Measurements from ENCODE around the gene APOA4. TPM values are rescaled to one million over a fixed set of nuclear protein-coding genes. Genes with fewer than 3 reads are reported as not detected.
A peak's percentile ranks its signal among the peaks of the same experiment; 100 is the strongest.

APOA4 gene
- total RNA-seq, 1 donor from 2014 or later, result 102 TPM

DNA sequence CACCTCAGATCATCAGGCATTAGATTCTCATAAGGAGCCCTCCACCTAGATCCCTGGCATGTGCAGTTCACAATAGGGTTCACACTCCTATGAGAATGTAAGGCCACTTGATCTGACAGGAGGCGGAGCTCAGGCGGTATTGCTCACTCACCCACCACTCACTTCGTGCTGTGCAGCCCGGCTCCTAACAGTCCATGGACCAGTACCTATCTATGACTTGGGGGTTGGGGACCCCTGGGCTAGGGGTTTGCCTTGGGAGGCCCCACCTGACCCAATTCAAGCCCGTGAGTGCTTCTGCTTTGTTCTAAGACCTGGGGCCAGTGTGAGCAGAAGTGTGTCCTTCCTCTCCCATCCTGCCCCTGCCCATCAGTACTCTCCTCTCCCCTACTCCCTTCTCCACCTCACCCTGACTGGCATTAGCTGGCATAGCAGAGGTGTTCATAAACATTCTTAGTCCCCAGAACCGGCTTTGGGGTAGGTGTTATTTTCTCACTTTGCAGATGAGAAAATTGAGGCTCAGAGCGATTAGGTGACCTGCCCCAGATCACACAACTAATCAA, 8.8 kb upstream of the APOA4 start:
- no peak for ATAC-seq
- no peak for DNase-seq (ENCODE audit: low spot score)

DNA sequence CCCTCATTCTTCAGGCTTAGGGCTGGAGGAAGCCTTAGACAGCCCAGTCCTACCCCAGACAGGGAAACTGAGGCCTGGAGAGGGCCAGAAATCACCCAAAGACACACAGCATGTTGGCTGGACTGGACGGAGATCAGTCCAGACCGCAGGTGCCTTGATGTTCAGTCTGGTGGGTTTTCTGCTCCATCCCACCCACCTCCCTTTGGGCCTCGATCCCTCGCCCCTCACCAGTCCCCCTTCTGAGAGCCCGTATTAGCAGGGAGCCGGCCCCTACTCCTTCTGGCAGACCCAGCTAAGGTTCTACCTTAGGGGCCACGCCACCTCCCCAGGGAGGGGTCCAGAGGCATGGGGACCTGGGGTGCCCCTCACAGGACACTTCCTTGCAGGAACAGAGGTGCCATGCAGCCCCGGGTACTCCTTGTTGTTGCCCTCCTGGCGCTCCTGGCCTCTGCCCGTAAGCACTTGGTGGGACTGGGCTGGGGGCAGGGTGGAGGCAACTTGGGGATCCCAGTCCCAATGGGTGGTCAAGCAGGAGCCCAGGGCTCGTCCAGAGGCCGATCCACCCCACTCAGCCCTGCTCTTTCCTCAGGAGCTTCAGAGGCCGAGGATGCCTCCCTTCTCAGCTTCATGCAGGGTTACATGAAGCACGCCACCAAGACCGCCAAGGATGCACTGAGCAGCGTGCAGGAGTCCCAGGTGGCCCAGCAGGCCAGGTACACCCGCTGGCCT, 7.2 kb upstream of the APOA4 start:
- ATAC-seq (no peak), DNase-seq (ENCODE audit: low spot score) (peak; percentile 44)

DNA sequence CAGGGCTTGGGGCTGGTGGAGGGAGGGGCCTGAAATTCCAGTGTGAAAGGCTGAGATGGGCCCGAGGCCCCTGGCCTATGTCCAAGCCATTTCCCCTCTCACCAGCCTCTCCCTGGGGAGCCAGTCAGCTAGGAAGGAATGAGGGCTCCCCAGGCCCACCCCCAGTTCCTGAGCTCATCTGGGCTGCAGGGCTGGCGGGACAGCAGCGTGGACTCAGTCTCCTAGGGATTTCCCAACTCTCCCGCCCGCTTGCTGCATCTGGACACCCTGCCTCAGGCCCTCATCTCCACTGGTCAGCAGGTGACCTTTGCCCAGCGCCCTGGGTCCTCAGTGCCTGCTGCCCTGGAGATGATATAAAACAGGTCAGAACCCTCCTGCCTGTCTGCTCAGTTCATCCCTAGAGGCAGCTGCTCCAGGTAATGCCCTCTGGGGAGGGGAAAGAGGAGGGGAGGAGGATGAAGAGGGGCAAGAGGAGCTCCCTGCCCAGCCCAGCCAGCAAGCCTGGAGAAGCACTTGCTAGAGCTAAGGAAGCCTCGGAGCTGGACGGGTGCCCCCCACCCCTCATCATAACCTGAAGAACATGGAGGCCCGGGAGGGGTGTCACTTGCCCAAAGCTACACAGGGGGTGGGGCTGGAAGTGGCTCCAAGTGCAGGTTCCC, 6.5 kb upstream of the APOA4 start, which contains the start of gene APOC3:
TSS of gene APOC3 (plus strand) at position 383 of the 659 bp plus-strand sequence. CDS start 676 bp downstream, outside the sequence.
- DNase-seq (ENCODE audit: low spot score) (peak; percentile 97), ATAC-seq (peak; percentile 42)

DNA sequence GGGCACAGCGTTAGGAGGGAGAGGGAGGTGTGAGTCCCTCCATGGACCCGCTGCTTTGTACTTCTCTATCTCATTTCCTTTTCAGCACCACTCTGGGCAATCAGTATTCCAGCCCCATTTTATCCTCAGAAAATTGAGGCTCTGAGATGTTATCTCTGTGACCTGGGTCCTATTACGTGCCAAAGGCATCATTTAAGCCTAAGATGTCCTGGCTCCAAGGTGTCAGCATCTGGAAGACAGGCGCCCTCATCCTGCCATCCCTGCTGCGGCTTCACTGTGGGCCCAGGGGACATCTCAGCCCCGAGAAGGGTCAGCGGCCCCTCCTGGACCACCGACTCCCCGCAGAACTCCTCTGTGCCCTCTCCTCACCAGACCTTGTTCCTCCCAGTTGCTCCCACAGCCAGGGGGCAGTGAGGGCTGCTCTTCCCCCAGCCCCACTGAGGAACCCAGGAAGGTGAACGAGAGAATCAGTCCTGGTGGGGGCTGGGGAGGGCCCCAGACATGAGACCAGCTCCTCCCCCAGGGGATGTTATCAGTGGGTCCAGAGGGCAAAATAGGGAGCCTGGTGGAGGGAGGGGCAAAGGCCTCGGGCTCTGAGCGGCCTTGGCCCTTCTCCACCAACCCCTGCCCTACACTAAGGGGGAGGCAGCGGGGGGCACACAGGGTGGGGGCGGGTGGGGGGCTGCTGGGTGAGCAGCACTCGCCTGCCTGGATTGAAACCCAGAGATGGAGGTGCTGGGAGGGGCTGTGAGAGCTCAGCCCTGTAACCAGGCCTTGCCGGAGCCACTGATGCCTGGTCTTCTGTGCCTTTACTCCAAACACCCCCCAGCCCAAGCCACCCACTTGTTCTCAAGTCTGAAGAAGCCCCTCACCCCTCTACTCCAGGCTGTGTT, 5.8 kb upstream of the APOA4 start:
- peak; percentile 43 for ATAC-seq
- peak; percentile 93 for DNase-seq (ENCODE audit: low spot score)

DNA sequence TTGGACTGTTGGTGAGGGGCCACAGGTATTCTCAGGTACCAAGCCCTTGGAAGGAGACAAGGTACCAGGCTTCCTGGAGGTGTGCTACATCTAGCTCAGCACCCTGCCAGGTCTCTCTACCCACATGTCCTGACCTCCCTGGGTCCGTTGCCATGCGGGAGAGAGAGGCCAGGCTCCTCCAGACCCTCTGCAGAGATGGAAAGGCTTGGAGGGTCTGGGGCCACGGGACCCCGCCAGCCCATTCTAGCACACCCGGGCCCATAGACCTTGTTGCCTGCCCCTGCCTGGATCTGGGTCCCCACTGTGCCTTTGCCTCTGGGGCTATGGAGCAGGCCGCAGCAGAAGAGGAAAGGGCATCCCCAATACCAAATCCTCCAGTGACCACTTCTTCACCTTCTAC, 4.4 kb upstream of the APOA4 start:
- peak; percentile 48 for DNase-seq (ENCODE audit: low spot score)
- no peak for ATAC-seq

DNA sequence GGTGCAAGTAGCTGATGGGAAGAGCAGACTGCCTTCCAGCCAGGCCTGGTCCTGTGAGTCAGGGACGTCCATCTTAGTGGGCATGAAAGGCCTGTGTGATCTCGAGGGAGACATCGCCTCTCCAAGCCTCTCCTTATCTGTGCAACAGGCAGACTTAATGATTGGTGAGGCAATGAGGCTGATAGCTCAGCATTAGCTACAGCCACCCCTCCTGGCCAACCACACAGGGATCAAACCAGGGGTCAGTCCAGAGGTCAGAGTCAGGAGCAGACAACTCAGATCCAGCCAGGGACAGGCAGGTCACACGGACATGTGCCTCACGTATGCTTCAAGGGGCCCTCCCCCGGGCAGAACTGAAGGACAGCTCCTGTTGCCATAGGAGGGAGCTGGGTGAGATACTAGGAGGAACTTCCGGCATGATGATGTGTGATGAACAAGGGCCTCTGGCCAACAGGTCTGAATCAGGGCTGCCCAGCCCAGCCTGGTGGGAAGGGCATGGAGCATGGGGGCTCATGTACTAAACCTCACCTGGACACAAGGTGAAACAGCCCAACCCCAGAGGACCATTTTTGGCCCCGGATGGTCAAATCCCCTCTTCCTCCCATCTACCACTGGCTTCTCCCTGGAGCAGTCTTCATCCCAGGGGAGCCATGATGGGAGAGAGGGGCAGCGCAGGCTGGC, 3.8 kb upstream of the APOA4 start:
- ATAC-seq (peak; percentile 48), DNase-seq (ENCODE audit: low spot score) (peak; percentile 97)

DNA sequence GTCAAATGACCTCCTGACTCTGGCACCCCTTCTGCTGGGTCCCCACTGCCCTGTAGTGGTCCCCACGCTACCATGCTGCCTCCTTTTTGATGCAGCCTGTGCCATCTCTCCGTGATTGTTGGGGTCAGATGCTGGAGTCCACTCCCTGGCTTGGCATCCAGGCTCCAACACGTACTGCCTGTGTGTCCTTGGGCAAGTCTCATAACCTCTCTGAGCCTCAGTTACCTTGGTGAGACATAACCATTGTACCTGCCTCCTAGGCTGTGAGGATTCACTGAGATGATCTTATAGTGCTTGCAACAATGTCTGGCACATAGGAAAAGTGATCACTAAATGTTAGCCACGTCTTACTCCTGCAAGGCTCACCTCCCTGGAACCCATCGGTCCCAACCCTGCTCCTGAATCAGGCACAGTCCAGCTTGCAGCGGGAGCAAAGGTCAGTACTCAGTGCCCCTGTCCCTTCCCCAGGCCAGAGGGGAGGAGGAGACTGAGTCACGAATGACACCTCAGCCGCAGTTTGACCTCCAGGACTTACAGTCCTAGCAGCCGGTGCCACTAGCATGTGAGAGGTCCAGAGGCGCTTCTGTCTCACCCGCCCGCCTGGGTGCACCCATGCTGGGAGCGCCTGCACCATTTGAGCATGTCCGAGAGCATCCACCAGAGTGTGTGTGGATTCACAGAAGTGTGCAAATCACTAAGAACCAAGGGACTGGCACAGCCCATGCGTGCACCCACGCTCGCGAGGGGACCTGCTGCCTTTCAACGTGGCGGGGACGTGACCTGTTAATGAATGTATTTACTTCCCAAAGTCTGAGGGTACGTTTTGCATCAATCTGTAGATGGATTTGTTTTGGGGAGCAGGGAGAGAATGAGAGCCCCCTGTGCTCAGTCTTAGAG, 3.0 kb upstream of the APOA4 start:
- peak; percentile 27 for ATAC-seq
- DNase-seq (ENCODE audit: low spot score), result peak; percentile 87

DNA sequence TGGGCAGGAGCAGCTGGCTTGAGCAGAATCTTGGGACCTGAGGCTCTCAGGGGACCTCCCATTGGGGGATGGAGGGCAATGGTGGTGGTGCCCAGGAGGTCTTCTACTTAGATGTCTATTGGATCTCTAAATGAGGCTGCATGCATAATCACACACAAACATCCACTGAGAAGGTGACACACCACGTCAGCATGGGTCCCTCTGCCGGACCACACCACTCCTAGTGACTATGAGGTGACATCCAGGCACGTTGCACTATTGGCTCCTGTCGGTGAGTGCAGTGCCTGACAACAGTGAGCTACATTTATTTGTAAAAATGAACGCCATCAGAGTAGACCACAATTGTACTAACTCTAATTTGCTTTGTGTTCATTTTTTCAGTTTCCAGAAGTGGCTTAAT, 2.3 kb upstream of the APOA4 start:
- ATAC-seq, result peak; percentile 30
- DNase-seq (ENCODE audit: low spot score), result peak; percentile 72

DNA sequence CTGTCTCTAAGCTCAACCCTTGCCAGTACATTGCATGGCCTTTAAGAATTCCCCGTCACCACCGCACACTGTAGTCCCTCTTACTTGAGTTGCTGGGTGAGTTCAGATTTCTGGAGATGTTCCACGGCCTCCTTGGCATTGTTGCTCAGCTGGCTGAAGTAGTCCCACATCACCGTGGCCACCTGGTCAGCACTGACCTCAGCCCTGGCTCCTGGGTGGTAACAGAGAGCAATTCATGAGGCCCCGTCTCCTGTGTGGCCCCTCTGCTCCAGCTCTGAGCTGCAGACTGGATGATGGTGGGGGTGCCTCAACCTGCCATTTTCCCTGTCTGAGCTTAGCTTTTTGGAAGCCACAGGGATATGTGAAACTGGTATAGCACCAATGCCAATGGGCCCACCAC, 529 bp downstream of the APOA4 start:
- ATAC-seq, result no peak

DNA sequence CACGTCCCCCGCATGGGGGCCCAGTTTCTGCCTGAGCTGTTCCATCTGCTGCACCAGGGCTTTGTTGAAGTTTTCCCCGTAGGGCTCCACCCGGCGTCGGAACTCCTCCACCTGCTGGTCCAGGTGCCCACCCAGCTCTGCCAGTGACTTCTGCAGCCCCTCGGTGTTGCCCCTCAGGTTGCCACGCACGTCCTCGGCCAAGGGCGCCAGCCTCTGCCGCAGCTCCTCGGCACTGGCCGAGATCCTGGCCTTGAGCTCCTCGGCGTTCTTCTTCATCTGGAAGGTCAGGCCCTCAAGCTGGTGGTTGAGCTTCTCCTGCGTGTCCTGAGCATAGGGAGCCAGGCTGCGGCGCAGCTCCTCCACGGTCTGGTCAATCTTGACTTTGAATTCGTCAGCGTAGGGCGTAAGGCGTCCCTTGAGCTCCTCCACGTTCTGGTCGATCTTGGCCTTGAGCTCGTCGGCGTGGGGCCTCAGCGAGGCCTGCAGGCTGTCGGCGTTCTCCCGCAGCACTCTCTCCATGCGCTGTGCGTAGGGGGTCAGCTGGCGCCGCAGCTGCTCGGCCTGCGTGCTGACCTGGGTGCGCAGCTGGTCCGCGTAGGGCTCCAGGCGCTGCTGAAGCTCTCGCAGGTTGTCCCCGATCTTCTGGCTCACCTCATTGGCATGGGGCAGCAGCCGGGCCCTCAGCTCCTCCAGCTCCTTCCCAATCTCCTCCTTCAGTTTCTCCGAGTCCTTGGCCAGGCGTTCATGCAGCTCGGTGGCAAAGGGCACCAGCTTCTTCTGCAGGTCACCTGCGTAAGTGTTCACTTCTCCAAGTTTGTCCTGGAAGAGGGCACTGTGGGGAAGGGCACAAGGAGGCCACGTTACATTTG, 1.8 kb downstream of the APOA4 start:
- ATAC-seq (no peak), DNase-seq (ENCODE audit: low spot score) (peak; percentile 40)

More for the DNA sequence above, 529 bp downstream of the APOA4 start:
- no peak for DNase-seq (ENCODE audit: low spot score)

DNA sequence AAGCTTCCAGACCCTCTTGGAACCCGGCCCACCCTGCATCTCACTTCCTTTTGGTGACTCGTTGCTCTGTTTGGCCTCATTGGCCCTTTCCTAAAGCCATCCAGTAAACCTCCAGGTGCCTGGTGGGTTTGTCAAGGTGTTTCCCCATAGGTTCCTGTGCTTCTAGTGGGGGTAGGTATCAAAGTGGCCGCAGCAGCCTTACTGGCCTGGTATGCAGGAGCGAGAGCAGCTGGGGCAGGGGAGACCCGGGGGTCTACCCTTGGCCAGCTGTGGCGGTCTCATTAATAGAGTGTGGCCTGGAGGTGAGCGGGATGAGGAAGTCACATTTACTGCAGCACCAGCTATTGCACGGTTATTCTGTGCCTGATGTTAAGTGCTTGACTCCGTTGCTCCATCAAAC, 4.1 kb downstream of the APOA4 start:
- no peak for DNase-seq (ENCODE audit: low spot score)
- ATAC-seq, result no peak

DNA sequence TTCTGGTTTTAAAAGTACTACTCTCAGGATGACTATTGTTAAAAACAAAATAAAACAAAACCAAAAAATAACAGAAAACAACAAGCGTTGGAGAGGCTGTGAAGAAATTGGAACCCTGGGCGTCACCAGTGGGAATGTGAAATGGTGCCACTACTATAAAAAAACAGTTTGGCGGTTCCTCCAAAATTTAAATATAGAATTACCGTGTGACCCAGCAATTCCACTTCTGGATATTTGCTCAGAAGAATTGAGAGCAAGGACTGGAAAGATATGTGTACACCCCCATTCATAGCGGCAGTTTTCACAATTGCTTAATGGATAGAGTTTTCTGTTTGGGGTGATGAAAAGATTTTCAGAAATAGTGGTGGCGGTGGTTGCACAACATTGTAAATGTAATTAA, 8.6 kb downstream of the APOA4 start:
- DNase-seq (ENCODE audit: low spot score), result no peak
- no peak for ATAC-seq

DNA sequence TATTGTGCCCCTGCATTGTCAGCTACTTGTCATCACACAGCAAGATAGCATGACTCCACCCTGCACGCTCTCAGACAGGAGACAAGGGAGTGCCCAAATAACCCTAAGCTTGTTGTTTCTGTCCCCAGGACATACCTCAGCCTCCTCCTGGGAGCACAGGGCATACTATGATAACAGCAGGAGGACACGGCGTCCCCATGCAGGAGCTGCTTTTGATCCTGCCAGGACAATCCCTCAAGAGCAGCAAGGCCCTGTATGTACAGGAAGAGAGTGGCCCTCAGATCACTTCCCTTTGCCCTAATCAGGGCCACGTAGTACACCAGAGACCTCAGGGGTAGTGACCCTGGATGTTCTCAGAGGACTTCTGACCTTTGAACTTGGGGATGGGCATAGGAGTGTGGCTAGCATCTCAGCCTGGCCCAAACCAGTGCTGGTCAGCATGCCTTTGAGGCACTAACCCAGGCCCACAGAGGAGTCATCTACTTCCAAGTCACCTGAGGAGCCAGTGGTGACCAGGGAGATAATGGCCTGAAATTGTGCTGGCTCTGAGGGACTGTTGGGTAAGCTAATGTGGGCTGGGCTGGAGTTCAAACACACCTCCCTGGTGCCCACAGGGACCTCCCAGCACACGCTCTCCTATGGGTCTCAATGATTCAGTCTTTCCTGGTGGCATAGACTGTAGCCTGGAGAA, 9.2 kb downstream of the APOA4 start:
- ATAC-seq (peak; percentile 83), DNase-seq (ENCODE audit: low spot score) (peak; percentile 93)

DNA sequence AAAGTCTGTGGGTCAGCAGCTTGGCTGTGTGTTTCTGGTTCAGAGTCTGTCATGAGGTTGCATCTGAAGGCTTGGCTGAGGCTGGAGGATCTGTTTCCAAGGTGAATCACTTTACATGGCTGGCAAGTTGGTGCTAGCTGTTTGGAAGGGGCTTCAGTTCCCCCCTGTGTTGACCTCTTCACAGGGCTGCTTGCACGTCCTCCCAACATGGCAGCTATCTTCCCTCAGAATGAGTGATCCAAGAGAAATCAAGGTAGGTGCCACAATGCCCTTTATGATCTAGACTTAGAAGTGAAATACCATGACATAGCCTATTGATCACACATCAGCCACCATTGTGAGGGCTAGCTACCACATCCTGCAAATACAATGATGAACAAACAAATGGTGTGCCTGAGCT, 9.9 kb downstream of the APOA4 start:
- DNase-seq (ENCODE audit: low spot score), result no peak
- ATAC-seq, result no peak

DNA sequence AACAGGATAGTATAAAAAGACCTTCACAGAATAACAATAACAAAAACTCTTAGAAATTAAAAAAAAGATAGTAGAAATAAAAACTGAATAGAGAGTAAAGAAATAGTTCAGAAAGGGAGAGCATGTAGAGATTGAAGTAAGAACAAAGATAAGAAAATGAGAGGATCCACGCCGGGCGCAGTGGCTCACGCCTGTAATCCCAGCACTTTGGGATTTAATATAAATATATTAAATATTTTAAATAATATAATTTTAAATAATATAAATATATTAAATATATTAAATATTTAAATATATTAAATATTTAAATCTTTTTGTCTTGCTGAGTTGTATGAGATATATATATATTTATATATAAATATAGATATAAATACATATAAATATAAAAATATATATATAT, 11.0 kb downstream of the APOA4 start:
- ATAC-seq, result no peak
- DNase-seq (ENCODE audit: low spot score), result no peak

DNA sequence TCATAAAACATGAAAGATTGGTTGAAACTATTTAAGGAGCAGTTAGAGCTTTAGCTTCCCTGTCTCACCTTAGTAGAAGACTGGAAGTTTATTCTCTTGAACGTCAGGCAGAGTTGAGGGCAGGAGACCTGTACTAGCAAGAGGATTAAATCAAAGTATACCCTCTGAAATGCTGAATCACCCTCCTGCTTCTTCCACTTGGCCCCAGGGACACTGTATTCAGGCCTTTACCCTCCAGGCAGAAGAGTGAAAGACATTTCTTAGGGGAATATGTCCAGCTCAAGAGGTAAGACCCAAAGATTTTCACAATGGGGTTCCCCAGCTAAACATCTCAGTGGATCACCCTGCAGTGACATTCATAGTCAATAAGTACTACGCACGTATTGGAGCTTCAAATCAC, 11.9 kb downstream of the APOA4 start:
- ATAC-seq (no peak), DNase-seq (ENCODE audit: low spot score) (no peak)

DNA sequence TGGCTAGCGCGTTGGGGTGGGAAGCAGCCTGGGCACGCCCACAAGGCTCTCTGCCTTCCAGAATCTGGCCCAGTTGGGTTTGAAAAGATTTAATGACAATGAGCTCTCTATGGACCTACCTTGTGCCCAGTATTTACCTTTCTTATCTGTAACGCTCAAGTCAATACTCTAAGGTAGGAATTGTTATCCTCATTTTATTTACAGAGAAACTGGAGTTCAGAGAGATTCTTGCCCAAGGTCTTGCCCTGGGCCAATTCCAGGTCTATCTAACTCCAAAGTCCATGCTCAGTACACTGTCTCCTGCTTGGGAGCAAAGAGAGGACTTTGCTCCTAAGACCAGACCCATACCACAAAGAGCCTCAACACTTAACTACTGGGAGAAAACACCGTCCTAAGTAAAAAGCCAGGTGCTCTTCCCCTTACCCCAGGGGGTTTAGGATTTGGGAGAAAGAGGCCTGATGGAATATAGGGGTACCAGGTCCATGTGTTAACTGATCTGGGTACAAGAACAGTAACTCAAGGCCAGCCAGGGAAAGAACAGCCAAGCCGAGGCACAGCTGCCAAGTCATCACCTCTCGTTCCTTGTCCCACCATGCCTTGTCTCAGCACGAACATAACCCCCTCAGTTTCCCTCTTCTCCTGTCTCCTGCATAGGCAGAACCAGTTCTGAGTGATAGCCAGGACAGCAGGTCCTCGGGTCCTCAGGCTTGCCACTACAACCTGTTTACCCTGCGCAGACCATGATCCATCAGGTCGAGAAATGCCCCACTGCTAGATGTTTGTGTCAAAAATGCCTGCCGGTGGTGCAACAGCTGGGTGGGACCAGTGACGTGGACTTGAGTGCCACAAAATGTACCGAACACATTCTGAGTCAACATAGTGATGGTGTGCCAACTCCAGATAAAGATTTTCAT, 14.6 kb downstream of the APOA4 start:
- DNase-seq (ENCODE audit: low spot score) (peak; percentile 96), ATAC-seq (peak; percentile 81)
